NK-92 (cell line): ENCODE data around the gene CDK13.
"Not testable (repeated sequence)": the region's sequence is repeated elsewhere in the genome, so short reads cannot be mapped to it uniquely, and the experiment has no call there.

Experiments
- DNase-seq: peaks from one replicate; lab custom pipeline; 2025; ENCODE audit not compliant: unreplicated experiment; lab: John Stamatoyannopoulos, UW

CDK13 gene

DNA sequence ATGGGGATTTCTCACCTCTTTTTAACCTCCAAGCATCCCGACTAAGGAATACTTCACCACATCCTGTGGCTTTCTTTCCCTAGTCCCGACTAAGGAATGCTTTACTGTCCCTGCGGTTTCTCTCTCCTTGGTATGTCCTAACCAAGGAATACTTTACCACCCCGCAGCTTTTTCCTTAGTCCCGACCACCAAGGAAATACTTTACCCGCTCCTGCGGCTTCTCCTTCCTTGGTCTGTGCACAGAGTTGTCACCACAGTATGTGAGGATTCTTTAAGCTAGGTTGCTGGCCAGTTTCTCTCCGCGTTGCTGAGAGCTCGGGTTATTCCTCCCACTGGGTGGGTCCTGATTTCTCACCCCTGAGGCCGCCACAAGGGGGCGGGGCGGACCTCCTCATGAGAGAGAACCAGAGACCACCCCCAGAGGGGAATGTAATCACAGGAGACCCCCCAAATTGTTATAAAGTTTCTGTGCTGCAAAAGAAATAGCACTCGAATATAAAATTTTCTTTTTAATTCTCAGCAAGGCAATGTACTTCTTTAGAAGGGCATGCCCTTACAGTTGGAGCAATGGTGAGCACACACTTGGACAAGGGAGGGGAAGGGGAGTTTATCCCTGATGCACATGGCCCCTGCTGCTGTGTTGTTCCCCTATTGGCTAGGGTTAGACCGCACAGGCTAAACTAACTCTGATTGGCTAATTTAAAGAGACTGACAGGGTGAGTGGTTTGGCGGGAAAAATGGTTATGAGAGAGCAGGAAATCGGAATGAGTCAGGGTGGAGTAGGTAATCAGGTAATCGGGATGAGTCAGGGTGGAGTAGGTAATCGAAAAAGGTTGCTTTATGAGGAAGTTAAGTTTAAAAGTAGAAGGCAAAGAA lies 197.6 kb downstream of the CDK13 start:
- no peak for DNase-seq

DNA sequence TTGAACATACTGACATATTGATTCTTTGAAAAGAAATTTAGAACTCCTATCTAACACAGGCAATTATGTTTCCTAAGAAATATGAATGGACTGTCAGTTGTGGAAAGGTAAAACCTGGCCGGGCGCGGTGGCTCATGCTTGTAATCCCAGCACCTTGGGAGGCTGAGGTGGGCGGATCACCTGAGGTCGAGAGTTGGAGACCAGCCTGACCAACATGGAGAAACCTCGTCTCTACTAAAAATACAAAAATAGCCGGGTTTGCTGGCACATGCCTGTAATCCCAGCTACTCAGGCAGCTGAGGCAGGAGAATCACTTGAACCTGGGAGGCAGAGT lies 198.2 kb downstream of the CDK13 start:
- DNase-seq: not testable (repeated sequence)

DNA sequence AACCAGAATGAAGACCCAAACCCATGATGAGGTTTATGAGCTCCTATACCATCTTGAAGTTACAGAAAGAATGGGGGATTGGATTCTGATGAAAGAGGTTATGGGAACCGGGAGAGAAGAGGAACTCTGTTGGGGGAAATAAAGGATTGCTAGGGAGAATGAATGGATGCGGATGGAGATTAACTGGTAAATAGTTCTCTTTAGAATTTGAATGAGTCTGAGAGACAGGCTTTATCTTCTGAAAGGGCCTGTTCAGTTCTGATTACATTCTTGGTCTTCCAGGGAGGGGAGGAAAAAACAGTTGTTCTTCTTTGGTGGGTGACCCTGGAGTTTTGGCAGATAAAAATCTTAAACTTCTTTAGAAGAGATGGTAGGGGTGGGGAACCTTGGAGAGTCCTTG lies 198.6 kb downstream of the CDK13 start:
- no peak for DNase-seq
